HTR-8/SVneo (cell line): Measurements from ENCODE around the gene OR13H1.
"Not testable (repeated sequence)": the region's sequence is repeated elsewhere in the genome, so short reads cannot be mapped to it uniquely, and the experiment has no call there.

ENCODE experiments used
- DNase-seq: peaks from one replicate; pipeline ENCODE4 v3.0.0; 2011; ENCODE audit warnings: low spot score, mixed read lengths; ENCODE audit not compliant: insufficient read length
- FAIRE-seq: peaks from 2 replicates; lab custom pipeline; 2011; peaks lifted over from hg19 to GRCh38; lab: Jason Lieb, UNC

OR13H1 gene

DNA sequence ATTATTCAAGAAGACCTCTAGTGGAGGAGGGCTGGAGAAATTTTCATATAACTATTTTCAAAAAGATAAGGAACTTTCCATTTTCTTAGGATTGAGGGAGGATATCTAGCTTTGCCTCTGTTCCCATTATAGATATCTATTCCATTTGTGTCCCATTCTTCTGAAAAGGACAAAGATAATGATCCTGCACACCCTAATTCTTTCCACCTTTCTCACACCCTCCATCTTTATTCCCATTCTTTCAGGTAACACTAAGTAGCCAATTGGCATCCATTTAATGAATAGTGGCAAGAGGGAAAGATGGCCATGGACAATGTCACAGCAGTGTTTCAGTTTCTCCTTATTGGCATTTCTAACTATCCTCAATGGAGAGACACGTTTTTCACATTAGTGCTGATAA is at the start of gene OR13H1:
Gene OR13H1, plus strand, starts transcription at position 301 of the 400 bp plus-strand sequence. Its CDS starts 0 bp downstream, at position 301.
- no peak for DNase-seq
- FAIRE-seq = no peak

DNA sequence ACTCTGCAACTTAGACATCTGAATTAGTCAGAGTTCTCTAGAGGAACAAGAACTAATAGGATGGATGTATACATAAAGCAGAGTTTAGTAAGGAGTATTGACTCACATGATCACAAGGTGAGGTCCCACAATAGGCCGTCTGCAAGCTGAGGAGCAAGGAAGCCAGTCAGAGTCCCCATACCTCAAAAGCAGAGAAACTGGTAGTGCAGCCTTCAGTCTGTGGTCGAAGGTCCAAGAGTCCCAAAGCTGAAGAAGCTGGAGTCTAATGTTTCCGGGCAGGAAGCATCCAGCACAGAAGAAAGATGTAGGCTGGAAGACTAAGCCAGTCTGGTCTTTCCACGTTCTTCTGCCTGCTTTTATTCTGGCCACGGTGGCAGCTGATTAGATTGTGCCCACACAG is 42.3 kb upstream of the OR13H1 start:
- not testable (repeated sequence) for DNase-seq

GRCh38 chrX:131513159-131513914 is 30.5 kb upstream of the OR13H1 start:
- no peak for DNase-seq
- FAIRE-seq = no peak

More for the DNA sequence above, 42.3 kb upstream of the OR13H1 start:
- FAIRE-seq = not testable (repeated sequence)

GRCh38 chrX:131521824-131522223 is 22.1 kb upstream of the OR13H1 start:
- FAIRE-seq = no peak
- no peak for DNase-seq

GRCh38 chrX:131544218-131544617 is 344 bp downstream of the OR13H1 start:
- DNase-seq (no peak), FAIRE-seq (no peak)

GRCh38 chrX:131549011-131549410 is 5.1 kb downstream of the OR13H1 start:
- FAIRE-seq (no peak), DNase-seq (no peak)

GRCh38 chrX:131552453-131552852 is 8.6 kb downstream of the OR13H1 start:
- FAIRE-seq, DNase-seq: not testable (repeated sequence)

- FAIRE-seq (no peak), DNase-seq (no peak)
Measured at GRCh38 chrX:131558562-131558961, 14.7 kb downstream of the OR13H1 start.

- DNase-seq (no peak), FAIRE-seq (no peak)
Measured at GRCh38 chrX:131564553-131565229, 20.8 kb downstream of the OR13H1 start.

GRCh38 chrX:131565909-131566308 is 22.0 kb downstream of the OR13H1 start:
- FAIRE-seq (no peak), DNase-seq (no peak)

DNA sequence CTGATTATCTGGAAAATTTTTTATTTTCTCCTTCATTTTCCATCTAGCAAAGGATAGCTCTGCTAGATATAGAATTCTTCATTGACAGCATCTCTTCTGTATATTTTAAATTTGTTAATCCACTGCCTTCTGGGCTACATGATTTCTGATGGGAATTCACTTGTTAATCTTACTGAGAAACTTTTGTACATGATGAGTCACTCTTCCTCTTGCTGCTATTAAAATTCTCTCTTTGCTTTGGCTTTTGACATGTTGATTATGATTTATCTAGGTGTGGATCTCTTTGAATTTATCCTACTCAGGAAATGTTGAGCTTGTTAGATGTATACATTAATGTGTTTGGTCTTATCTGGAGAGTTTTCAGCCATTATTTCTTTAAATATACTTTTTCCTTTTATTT is 27.5 kb downstream of the OR13H1 start:
- FAIRE-seq = no peak

GRCh38 chrX:131572372-131573014 is 28.6 kb downstream of the OR13H1 start:
- FAIRE-seq = no peak
- no peak for DNase-seq

More for the DNA sequence above, 27.5 kb downstream of the OR13H1 start:
- no peak for DNase-seq

- FAIRE-seq (no peak), DNase-seq (no peak)
Measured at GRCh38 chrX:131577413-131577812, 33.5 kb downstream of the OR13H1 start.

DNA sequence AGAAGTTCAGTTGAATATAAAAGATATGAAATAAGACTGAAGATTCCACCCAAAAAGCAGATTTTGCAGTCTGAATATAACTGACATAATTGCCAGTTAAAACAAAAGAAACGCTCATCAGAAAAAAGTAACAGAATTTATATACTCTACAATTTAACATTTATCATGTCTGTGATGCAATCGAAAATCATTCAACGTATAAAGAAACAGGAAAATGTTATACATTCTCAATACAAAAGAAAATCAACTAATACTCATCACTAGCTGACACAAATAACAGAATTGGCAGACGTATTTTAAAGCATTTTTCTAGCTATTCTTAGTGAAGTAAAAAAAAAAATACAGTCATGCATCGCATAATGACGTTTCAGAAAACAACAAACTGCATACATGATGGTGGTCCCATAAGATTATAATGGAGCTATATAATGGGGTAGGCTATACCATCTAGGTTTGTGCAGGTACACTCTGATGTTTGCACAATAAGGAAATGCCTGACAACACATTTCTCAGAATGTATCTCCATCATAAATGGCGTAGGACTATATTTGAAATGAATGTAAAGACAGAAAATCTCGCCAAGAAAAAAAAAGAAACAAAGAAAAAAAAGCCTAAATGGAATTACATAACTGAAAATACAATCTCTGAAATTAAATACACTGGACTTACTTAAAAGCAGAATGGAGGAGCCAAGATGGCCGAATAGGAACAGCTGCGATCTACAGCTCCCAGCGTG is 34.3 kb downstream of the OR13H1 start:
- DNase-seq (no peak), FAIRE-seq (no peak)

DNA sequence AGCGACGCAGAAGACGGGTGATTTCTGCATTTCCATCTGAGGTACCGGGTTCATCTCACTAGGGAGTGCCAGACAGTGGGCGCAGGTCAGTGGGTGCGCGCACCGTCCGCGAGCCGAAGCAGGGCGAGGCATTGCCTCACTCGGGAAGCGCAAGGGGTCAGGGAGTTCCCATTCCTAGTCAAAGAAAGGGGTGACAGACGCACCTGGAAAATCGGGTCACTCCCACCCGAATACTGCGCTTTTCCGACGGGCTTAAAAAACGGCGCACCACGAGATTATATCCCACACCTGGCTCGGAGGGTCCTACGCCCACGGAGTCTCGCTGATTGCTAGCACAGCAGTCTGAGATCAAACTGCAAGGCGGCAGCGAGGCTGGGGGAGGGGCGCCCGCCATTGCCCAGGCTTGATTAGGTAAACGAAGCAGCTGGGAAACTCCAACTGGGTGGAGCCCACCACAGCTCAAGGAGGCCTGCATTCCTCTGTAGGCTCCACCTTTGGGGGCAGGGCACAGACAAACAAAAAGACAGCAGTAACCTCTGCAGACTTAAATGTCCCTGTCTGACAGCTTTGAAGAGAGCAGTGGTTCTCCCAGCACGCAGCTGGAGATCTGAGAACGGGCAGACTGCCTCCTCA is 35.0 kb downstream of the OR13H1 start:
- FAIRE-seq, DNase-seq: not testable (repeated sequence)

- no peak for FAIRE-seq
- DNase-seq = no peak
Measured at GRCh38 chrX:131588995-131589394, 45.1 kb downstream of the OR13H1 start.
